A204.1 (cell line): ENCODE results near the gene MBOAT2.

Experiments used
- FAIRE-seq: peaks from 2 replicates; lab custom pipeline; 2012; peaks lifted over from hg19 to GRCh38; lab: Jason Lieb, UNC

Gene MBOAT2

DNA sequence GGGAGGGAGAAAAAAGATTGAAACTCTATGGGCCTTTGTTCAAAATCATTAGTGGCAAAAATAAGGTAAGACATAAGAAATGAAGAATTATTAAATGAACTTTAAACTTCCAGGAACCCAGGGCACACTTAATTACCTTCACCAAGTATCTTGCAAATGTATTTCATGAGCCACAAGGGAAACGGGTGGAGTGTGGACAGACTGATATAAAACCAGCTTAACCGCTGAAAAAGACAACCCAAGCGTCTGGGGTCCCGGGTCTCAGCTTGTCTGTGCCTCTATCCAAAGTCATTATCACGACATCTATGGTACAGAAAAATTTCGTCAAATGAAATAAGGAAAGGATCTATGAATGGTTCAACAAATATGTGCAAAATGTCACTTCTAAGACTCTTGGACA, 13.9 kb upstream of the MBOAT2 start:
- FAIRE-seq = no peak

DNA sequence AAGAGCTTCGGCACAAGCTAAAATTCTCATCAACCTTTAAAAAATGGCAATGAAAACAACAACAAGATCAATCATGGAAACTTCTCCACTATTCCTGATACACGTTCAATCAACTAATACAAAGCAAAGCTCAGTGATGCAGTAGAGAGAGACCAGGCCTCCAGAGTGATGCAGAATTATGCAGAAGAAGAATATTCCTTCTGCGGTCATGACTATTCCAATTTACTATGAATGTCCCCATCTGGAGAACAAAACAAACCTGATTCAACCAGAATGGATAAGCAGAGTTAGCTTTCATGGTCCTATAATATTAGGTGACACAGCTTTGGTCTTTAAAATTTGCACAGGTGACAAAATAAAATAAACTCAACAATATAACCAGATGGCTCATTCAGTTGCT, 12.5 kb upstream of the MBOAT2 start:
- FAIRE-seq = no peak

- FAIRE-seq = no peak
Observed at GRCh38 chr2:9013403-9013802, 9.9 kb upstream of the MBOAT2 start.

GRCh38 chr2:9010866-9011265, 7.4 kb upstream of the MBOAT2 start:
- FAIRE-seq = no peak

DNA sequence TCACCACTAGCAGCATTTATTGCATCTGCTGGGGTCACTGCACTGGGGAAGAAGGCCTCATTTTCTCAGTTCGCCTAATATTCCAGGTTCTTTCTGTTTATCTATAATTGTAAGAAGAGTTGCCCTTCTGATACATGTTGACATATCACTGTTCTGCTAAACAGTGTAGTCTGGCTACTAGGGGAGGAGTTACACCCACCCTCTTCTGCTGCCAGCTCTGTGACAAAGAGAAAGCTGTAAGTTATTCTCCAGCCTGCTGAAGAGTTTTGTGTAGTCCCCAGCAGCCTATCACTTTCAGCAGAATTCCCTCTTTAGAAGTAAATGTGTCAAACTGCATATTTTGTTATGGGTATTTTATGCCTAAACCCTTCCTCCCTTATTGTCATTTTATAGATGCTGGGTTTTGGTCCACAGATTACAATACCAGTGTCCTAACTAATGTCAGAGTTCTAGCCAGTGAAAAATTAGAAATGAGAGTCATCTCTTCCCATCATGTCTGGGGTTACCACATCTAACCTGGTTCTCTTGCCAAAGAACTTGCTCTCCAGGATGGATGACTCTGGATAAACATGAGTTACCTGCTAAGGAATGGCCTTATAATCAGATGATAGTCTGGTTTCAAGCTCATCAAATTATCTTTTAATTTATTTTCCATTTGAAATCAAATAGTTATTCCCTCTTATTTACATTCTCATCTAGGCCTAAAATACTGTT, 5.6 kb upstream of the MBOAT2 start:
- FAIRE-seq = no peak

DNA sequence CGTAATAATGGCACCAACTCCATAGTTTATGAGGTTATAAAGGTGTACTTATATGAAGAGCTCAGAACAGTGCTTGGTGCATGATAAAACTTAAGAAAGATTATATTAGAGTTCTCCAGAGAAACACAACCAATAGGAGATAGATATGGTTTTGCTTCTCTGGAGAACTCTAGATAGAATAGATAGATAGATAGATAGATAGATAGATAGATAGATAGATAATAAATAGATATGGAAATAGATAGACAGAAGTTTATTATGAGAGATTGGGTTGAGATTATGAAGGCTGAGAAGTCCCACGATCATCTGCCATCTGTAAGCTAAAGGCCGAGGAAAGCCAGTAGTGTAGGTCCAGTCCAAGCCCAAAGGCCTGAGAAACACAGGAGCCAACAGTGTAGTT, 2.9 kb upstream of the MBOAT2 start:
- FAIRE-seq = no peak

GRCh38 chr2:9004338-9005204, 1.1 kb upstream of the MBOAT2 start:
- no peak for FAIRE-seq

- FAIRE-seq = no peak
Observed at GRCh38 chr2:9003366-9003615, 193 bp downstream of the MBOAT2 start.

DNA sequence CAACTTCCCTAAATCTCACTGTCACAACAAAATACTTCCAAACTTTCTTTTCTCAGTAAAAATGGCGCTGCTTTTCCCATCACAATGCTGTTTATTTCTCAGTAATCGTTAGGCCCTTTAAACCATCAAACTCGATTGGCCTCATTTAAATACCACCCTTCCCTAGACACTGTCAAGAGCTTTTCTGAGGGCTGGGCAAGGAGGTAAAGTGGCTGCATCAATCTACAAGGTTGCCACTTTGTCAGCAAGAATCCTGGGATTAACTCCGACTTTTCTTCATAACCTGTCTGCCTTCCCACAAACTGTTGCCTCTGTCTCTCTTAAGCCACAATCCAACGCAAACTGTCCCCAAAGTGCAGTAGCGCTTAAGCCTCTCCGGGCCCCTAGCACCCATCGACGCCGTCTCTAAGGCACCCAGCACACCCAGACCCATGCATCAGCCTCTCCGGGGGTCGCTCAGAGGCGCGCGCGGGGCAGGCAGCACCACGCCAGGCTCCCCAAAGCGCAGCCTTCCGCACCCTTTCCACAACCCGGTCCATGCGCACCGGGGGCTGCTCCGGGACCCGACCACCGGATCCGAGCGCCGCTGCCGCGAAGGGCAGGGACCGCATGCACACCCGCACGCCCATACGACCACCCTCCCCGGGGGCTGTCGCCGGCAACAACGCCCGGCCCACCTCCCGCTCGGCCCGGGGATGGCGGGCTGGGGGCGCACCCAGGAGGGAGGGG, 683 bp downstream of the MBOAT2 start:
- FAIRE-seq = no peak

GRCh38 chr2:9002313-9002636, 1.2 kb downstream of the MBOAT2 start:
- no peak for FAIRE-seq

GRCh38 chr2:9001778-9002177, 1.7 kb downstream of the MBOAT2 start:
- FAIRE-seq = no peak

DNA sequence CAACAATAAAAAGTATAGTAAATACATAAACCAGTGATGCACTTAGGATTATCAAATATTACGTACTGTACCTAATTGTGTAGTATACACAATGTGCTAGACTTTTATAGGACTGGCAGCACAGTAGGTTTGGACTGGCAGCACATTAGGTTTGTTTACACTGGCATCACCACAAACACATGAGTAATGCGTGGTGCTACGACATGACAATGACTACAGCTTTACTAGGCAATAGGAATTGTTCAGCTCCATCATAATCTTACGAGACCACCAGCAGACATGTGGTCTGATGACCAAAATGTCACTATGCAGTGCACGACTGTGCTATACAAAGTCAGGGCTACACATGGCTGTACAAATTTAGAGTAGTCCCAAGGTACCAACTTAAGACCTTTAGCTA, 2.3 kb downstream of the MBOAT2 start:
- FAIRE-seq = no peak

DNA sequence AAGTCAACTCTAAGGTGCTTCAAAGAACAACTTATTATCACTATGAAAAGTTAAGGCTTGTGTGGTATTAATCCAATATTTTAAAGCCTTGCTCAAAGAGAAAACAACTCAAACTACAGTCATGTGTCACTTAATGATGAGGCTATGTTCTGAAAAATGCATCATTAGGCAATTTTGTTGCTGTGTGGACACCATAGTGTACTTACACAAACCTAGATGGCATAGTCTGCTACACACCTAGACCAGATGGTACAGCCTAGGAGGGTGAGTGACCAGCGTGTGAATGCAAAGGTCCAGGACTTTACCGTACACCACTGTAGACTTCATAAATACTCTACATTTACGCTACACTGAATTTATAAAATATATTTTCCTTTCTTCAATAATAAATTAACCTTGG, 3.0 kb downstream of the MBOAT2 start:
- no peak for FAIRE-seq

DNA sequence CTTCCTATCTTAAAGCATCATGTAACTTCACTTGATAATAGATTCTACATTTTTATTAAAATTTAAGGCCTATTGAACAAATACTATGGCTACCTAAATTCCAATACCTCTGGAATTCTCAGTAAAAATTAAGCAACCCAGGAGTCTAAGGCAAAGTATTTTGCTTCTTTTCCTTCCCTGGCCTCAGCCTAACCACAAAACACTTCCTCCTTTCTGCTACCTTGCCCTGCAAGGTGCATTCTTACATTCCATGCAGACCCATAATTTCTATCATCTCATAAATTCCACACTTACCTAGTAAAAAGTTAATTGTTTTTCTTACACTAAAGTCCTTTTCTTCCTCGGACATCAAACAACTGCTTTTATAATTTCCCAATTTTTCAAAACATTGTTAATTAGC, 3.7 kb downstream of the MBOAT2 start:
- FAIRE-seq = no peak

- no peak for FAIRE-seq
Observed at GRCh38 chr2:8999102-8999446, 4.4 kb downstream of the MBOAT2 start.

GRCh38 chr2:8998418-8999101, 4.9 kb downstream of the MBOAT2 start:
- no peak for FAIRE-seq

- FAIRE-seq = no peak
Observed at GRCh38 chr2:8997631-8998030, 5.9 kb downstream of the MBOAT2 start.

DNA sequence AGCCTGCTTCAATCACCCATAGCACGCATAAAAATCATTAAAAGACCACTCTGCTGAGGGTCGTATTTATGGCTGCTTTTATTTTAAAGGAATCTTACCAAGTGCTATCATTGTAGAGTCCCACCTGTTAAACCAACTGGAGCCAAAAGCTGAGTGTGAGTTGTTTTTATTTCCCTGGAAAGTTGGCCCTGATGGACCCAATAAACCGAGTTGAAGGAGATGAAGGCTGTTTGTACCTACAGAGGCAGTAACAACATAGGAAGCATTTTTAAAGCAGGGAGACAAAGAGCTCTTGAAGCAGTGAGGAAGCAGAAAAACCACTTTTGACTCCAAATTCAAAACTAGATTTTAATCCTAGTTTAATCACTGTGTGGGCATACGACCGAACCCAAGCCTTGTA, 6.4 kb downstream of the MBOAT2 start:
- FAIRE-seq = no peak

DNA sequence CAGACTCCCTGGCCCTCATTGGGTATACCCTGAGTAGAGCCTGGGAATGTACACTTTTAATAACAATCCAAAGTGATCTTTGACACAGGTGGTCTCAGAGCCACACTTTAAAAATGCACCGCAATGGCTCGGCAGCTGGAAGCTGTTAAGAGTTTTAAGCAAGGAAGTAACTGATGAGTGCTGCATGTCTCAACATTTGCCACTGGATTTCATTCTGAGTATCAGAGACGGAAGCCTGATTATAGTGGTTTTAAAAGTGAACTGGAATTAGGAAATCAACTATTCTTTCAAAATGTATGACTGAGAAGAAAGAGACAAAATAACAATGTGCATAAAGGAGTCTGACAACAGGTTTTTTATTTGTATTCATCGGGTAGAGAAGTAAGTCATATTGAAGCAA, 7.5 kb downstream of the MBOAT2 start:
- no peak for FAIRE-seq

GRCh38 chr2:8994386-8994785, 9.1 kb downstream of the MBOAT2 start:
- FAIRE-seq = no peak

DNA sequence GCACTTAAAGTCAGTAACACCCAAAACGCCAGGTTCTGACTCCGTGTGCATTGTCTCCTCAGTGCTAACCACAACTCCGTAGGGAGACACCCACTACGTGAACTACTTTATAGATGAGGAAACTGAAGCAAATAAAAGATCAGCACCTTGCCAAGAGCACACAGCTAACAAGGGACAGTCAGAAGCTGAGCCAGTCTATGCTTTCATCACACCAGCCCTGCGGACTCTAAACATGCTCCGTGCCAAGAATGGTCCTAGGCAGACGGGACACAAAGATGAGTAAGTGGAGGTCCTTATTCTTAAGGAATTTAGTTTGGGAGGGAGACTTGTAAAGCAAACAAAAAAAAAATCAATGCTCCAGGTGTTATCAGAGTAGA, 9.6 kb downstream of the MBOAT2 start:
- FAIRE-seq = no peak

DNA sequence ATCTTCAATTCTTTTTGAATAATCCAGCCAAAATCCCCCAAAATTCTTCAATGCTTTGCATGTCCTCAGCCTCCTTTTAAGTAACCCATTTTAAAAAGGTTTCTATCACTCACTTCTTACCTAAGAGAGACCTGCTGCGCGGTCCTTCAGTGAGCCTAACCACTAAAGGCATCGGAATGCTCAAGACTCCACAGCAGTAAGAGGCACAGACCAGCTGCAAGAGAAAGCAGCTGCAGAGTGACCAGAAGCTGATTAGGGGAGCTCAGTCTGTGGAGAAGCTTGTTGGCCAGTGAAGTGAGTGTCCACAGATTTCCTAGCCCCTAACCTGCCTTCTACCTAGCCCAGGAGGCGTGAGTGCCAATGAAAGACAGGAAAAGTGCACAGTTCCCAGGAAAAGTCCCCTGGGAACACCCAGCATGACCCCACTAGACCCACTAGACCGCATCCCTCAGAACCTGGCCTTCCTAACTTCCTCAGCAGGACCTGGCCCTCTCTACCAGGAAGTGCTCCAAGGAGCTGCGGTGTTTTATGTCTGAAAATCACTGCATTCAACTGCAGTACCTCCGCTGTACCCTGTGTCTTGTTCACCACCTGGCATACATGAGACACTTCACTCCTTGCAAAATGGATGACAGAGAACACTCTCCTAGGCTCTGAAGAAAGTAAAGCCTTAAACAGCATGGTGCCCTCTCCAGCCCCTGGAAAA, 10.1 kb downstream of the MBOAT2 start:
- FAIRE-seq = no peak

DNA sequence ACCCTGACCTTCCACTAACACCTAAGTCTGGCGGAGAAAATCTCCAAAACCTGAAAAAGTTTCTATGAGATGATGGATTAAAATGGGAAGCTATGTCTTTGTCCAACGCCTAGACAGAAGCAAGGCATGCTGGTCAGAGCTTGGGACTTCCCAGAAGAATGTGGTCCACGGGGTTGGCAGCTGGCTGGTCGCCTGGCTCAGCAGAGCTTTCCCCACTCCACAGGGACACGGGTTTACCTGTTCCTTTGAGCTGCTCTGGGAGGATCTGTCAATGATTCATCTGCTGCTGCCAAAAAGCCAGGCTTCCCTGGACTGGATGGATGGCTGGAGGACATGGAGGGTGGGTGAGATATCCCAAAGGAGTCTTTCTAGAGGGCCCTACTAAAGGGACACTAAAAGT, 10.8 kb downstream of the MBOAT2 start:
- no peak for FAIRE-seq
